GM19467 (cell line): Measurements from ENCODE around the gene VPS8.
"Not testable (repeated sequence)": the region's sequence is repeated elsewhere in the genome, so short reads cannot be mapped to it uniquely, and the experiment has no call there.

Experiments
- ATAC-seq: cut with Tn5 transposase; IDR thresholded peaks from one replicate; pipeline ENCODE4 v1.9.1; 2021; ENCODE audit warnings: mild to moderate bottlenecking, moderate library complexity; ENCODE audit not compliant: unreplicated experiment

The VPS8 gene

DNA sequence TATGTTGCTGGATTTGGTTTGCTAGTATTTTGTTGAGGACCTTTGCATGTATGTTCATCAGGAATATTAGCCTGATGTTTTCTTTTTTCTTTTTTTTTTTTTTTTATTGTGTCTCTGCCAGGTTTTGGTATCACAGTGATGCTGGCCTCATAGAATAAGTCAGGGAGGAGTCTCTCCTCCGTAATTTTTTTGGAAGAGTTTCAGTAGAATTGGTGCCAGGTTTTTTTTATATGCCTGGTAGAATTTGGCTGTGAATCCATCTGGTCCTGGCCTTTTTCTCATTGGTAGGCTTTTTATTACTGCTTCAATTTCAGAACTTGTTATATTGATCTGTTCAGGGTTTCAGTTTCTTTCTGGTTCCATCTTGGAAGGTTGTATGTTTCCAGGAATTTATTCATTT lies 165.8 kb downstream of the VPS8 start:
- no peak for ATAC-seq

- ATAC-seq, result no peak
Measured at GRCh38 chr3:184981071-184981470, 169.1 kb downstream of the VPS8 start.

GRCh38 chr3:184982076-184982475 lies 170.1 kb downstream of the VPS8 start:
- ATAC-seq, result no peak

DNA sequence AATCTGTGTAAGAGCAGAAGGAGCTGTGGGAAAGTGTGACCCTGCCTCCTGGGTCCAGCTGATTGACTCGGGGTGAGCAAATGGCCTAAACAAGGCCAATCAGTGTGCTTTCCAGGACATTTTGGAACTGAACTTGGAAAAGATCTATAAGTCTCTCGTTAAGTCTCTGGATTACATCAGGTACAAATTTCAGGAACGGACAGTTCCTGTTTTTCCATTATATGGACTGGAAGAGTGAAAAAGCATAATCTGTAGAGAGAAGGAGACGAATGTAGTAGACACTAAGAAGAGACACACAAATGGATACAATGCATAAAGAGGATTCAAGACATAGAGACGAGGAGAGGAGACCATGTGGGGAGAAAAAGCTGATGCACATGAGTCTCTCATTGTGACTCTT lies 173.6 kb downstream of the VPS8 start:
- no peak for ATAC-seq

DNA sequence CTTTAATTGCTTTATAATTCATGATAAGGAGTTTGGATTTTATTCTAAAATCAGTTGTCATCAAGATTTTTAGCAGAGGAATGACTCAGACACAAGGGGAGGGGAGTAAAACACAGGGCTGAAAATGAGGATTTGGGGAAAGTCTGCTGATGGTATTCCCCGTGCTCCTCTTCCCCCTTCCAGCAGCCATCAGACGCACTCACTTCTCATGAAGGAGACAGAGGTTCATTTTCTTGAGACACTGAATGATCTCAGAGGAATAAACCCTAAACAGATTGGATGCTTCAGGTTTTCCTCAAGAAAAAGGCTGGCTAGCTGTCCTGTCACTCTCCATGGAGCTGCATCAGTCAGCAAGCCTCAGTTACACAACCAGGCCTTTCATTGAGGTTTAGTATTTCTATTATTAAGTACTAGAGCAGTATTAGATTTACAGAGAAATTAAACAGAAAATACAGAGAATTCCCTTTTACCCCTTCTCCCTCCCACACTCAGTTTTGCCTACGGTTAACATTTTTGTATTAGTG lies 174.5 kb downstream of the VPS8 start:
- no peak for ATAC-seq

GRCh38 chr3:184993394-184993793 lies 181.4 kb downstream of the VPS8 start:
- no peak for ATAC-seq

DNA sequence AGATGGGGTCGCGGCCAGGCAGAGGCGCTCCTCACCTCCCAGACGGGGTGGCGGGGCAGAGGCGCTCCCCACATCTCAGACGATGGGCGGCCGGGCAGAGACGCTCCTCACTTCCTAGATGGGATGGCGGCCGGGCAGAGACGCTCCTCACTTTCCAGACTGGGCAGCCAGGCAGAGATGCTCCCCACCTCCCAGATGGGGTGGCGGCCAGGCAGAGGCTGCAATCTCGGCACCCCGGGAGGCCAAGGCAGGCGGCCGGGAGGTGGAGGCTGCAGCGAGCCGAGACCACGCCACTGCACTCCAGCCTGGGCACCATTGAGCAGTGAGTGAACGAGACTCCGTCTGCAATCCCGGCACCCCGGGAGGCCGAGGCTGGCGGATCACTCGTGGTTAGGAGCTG lies 191.9 kb downstream of the VPS8 start:
- not testable (repeated sequence) for ATAC-seq

DNA sequence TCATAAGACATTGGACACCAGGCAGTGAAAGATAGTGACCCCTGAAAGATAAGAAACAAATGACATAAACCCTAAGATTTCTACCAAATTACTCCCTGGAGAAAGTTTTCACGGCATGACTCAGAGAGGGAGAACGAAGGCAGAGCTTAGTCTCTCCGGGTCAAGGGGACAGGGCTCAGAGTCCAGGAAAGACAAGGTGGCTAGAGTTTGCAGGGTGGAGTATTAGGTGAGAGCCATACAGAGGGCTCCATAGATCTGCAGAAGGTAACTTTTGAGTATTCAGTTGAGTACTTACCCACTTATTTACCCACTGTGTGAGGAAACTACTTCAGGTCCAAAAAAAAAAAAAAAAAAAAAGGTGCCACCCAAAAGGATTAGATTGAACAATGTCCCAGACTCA lies 197.7 kb downstream of the VPS8 start:
- no peak for ATAC-seq

- not testable (repeated sequence) for ATAC-seq
Measured at GRCh38 chr3:185017584-185017983, 205.6 kb downstream of the VPS8 start.

- ATAC-seq, result not testable (repeated sequence)
Measured at GRCh38 chr3:185017996-185018395, 206.0 kb downstream of the VPS8 start.

DNA sequence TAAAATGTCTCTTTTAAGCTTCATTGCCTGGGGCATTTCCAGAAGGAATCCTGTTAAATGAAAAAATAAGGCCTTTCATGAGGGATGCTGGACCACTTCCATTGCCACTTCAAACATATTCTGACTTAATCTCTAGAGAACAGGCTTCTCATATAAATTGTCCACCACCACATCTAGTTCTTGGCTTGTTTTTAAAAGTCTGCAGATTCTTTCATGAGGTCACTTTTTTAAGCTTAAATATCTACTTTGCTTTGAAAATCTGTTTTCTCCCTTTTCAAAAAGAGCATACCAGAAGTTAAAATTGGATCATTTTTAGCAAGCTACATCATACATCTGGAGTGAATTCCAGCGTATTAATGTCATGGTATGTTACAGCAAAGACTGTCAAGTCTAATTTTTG lies 209.3 kb downstream of the VPS8 start:
- ATAC-seq, result no peak

DNA sequence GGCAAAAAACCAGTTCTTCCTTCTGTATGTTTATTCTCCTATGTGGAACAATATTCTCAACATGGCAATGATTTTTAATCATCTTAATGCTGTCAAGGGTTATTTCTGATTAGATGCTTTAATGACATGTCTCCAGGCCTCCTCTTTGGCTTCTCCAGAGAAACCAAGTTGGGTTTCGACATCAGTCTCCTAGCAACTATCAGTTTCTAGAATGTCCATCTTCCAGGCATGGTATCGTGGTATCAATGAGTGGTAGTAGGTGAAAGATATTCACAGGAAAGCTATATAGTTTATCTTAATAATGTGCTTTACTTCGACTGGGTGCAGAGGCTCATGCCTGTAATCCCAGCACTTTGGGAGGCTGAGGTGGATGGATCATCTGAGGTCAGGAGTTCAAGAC lies 212.4 kb downstream of the VPS8 start:
- no peak for ATAC-seq

GRCh38 chr3:185024966-185025365 lies 213.0 kb downstream of the VPS8 start:
- ATAC-seq, result no peak

DNA sequence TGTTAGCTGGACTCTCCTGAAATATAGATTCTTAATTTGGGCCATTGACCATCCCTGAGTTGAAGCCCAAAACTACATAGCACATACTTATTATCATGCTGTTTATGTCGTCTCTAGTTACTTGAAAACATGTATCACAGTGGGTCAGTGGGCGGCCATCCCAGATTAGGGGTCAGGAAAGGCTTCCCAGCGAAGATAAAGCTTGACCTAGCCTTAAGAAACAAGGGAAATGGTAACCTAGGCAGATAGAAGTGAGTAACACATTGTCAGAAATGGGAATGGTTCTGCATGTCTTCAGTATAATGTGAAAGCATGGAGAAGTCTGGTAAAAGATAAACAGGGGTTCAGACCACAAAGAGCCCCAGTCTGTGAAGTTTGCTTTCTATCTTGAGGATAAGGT lies 216.2 kb downstream of the VPS8 start:
- ATAC-seq, result no peak

DNA sequence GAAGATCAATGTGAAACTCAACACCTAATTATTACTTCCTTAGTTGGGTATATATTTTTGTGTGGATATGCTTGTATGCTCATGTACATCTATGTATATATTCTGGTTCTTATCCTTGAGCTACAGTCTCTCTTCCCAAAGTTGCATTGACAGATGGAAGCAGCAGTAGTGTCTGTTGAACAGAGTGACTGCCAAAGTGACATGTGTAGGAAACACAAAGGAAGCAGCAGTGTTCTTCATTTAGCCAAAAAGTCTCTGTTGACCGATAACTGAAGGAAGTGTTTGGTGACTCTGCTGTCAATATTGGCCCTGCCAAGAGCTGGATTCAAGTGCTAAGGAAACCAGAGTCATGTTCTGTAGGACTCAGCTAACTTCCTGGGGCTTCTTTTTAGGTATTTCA lies 217.1 kb downstream of the VPS8 start:
- ATAC-seq, result no peak

GRCh38 chr3:185030399-185030798 lies 218.4 kb downstream of the VPS8 start:
- ATAC-seq, result no peak

GRCh38 chr3:185030951-185031350 lies 219.0 kb downstream of the VPS8 start:
- ATAC-seq, result no peak

- no peak for ATAC-seq
Measured at GRCh38 chr3:185037801-185038200, 225.8 kb downstream of the VPS8 start.

GRCh38 chr3:185040425-185040824 lies 228.5 kb downstream of the VPS8 start:
- no peak for ATAC-seq

DNA sequence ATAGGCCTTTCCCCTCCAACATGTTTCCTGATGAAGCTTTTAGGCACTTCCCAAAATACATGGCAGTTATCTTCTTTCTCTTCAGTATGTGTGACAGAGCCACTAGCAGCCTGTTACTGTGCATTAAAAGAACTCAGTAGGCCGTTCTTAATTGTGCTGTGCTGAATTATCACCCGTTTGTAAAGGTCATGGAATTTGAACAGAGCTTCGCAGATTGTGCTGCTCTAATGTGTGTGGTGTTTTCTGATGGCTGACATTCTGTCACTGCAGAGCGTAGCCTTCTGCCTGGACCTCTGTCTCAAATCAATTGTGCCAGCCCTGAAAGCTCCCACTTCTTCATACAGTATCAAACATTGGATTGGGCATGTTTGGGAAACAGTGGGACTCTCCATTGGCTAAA lies 229.6 kb downstream of the VPS8 start:
- no peak for ATAC-seq

DNA sequence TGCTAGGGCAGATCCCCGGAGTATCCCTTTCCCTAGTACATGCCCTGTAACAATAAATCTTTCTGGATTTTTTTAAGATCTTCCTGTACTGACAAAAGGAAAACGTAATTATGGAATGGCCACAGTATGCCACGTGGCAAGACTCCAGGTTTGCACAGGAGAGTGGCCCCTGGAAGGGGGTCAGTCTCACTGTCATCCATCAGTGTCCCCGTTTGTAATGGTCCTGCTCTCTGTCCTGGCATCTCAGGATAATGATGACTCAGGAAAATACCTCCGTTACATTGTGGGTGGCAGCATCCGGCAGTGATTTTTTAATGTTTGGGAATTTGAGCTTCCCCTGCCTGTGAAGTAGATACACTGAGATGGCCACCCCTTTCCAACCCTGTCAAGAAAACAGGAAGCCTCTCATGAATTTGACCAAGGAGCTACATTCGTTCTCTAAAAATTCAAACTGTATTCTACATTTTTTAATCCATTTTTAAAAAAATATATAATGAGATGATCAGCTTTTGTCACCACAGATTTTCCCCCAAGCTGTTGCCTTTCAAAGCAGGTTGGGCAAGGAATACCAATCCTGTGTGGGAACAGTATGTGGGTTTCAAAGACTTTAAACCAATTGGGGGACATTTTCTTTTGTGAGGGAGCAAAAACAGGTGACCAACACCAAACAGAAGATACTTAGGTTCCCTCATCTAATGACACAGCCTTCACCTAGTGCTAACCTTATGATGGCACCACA lies 230.5 kb downstream of the VPS8 start:
- ATAC-seq, result no peak

GRCh38 chr3:185046164-185046515 lies 234.2 kb downstream of the VPS8 start:
- ATAC-seq, result no peak

GRCh38 chr3:185046603-185047002 lies 234.6 kb downstream of the VPS8 start:
- no peak for ATAC-seq
